ENCODE data around the gene PIK3AP1.

The PIK3AP1 gene

GRCh38 chr10:96712662-96713271 is 7.5 kb downstream of the PIK3AP1 start:
- TF ChIP-seq CTCF (IDR thresholded peaks at IDR 0.05; ENCODE audit: insufficient read depth, low read depth, low read length, missing control alignments) = no peak
- no peak overlapping the region for H3K4me3 ChIP-seq (ENCODE audit: low read depth, low read length)

DNA sequence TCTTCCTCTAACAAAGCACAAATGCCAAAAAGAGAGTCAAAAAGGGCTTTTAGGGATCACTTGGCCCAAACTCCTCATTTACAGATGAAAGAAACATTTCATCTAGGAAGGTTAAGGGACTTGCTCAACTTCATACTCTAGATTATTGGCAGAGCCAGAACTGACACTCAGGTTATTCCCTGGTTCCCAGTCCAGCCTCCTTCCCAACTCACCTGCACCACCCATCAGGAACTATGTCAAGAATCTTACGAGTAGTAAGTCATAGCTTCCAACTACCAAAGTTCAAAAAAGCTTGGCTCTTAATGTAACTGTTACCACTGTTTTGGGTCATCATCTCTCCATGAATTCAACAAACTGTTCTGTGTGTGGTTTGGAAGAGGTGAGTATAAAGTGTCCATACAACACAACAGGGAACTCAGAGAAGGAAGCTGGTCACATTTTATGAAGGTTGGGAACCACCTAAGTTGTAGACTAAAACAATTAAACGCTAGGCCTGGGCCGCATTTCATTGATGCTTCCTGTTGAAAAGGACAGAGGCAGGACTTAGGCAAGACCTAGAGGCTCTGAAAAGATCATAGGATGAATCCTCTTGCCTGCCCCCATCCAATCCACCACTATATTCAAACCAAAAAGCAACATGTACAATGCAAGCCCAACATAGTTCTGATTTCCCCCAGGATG is 9.1 kb downstream of the PIK3AP1 start:
- DNase-seq (ENCODE audit: low read depth) = no peak
- no peak for TF ChIP-seq CTCF (IDR thresholded peaks at IDR 0.05; ENCODE audit: insufficient read depth, low read depth, low read length, missing control alignments)
- H3K4me3 ChIP-seq (ENCODE audit: low read depth, low read length) = no peak overlapping the region

More at GRCh38 chr10:96712662-96713271, 7.5 kb downstream of the PIK3AP1 start:
- no peak for DNase-seq (ENCODE audit: low read depth)

DNA sequence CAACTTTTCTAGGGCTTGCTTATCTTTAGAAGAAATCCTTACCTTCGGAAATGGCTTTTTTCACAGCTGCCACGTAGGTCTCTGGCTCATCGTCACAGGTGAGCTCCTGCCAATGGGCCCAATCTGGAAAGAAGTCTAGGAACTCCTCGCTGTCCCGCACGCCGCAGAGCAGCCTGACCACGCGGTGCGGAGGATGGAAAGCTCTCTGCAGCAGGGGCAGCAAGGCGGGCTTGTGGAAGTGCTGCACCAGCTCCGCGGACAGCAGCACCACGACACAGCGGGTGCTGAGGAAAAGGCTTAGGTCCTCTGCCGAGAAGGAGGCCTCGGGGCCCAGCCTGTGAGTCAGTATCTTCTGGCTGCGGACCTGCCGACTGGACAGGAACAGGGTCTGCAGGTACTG is 10.8 kb downstream of the PIK3AP1 start:
- no peak overlapping the region for H3K4me3 ChIP-seq (ENCODE audit: low read depth, low read length)
- DNase-seq (ENCODE audit: low read depth) = no peak
- no peak for TF ChIP-seq CTCF (IDR thresholded peaks at IDR 0.05; ENCODE audit: insufficient read depth, low read depth, low read length, missing control alignments)

- no peak overlapping the region for H3K4me3 ChIP-seq (ENCODE audit: low read depth, low read length)
- no peak for DNase-seq (ENCODE audit: low read depth)
- no peak for TF ChIP-seq CTCF (IDR thresholded peaks at IDR 0.05; ENCODE audit: insufficient read depth, low read depth, low read length, missing control alignments)
Measured at GRCh38 chr10:96708996-96709395, 11.3 kb downstream of the PIK3AP1 start.

DNA sequence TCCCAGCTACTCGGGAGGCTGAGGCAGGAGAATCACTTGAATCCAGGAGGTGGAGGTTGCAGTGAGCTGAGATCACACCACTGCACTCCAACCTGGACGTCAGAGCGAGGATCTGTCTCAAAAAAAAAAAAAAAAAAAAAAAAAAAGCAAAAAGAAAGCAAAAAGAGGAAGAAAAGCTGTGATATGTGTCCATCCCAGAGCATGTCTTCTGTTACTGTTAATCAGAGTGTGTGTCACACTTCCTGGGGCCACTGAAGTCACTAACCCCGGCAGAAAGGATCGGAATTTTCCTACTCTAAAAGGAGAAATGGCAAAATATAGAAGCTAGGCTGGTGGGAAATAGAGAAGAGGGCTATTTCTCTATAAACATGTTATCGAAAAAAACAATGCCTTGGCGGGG is 11.9 kb downstream of the PIK3AP1 start:
- no peak for DNase-seq (ENCODE audit: low read depth)
- no peak for TF ChIP-seq CTCF (IDR thresholded peaks at IDR 0.05; ENCODE audit: insufficient read depth, low read depth, low read length, missing control alignments)
- H3K4me3 ChIP-seq (ENCODE audit: low read depth, low read length) = no peak overlapping the region

DNA sequence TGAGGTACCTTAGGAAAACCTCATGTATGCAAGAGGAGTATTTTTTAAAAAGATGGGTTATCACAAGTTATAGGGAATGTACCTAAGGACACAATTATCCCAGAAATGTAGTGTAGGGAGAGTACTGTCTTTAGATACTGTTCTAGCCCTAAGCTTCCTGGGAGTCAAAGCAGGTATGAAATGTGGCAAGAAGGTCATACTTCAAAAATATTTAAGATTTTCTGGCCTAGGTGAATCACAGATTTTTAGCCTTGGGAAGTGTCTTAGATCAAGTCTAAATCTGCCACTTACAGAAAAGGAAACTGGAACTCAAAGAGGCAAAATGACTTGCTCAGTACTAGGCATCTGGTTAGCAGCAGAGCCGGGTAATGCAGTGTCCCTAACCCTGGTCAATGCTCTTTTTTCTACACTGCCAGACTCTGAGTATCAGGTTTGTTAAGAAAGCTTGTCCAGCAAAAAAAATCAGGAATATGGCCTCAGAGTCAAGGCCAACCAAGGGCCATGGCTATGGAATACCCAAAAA is 13.9 kb downstream of the PIK3AP1 start:
- no peak overlapping the region for H3K4me3 ChIP-seq (ENCODE audit: low read depth, low read length)
- DNase-seq (ENCODE audit: low read depth) = peak; percentile 66
- TF ChIP-seq CTCF (IDR thresholded peaks at IDR 0.05; ENCODE audit: insufficient read depth, low read depth, low read length, missing control alignments) = no peak
